ENCODE results near the gene GPANK1. TPM values are rescaled to one million over a fixed set of nuclear protein-coding genes. Genes with fewer than 3 reads are reported as not detected.

GPANK1 gene
- total and polyA plus RNA-seq, 10 of the 15 experiments (the other 5 are each of a cell fraction or from before 2014, with no cell fraction given): 11.7 to 36.3 (median 17.5) TPM

GRCh38 chr6:31660381-31661261 is 4.2 kb downstream of the GPANK1 start, which contains the start of gene C6orf47:
Gene C6orf47 (minus strand): TSS chr6:31660778. CDS start chr6:31659947, 831 bp downstream.
- ChIA-PET SMC1A (ENCODE audit: uncharacterized antibody, unreplicated experiment) (interaction anchor here (0.7 to 2.5 kb wide), 5 partner anchors 8 to 80 kb away, joined by 3 to 14 read pairs (median 6); partner anchors contain the start of gene BAG6), RAD21 (ENCODE audit: unreplicated experiment) (interaction anchor here (0.6 to 2.1 kb wide), 10 partner anchors 8 to 241 kb away, joined by 3 to 8 read pairs (median 4); partner anchors contain the start of genes AIF1, BAG6, CLIC1 and NEU1), CTCF (interaction anchor here (0.9 to 2.2 kb wide), 5 partner anchors 8 to 172 kb away, joined by 3 to 19 read pairs (median 4); partner anchors contain the start of genes BAG6 and DDX39B), POLR2A (interaction anchor here (0.7 to 5.9 kb wide), 12 partner anchors 7 to 166 kb away, joined by 3 to 107 read pairs (median 4); partner anchors contain the start of genes APOM, BAG6, CLIC1 and MSH5)
- Histone ChIP-seq H3K4me2 (ENCODE audit: control insufficient read depth, insufficient read depth) (peak within 1 kb of the TSS; percentile 99), H3K9me3 (replicated peaks; ENCODE audit: control insufficient read depth, insufficient read depth, low read length) (no peaks in the 10 kb centered on the region; the same call in 2 of the 3 replicates), H2AFZ (ENCODE audit: control insufficient read depth, low read depth, low read length) (peak within 1 kb of the TSS; percentile 36; the same call in 1 of the 2 replicates), H3K79me2 (ENCODE audit: control insufficient read depth, insufficient read depth, low read length) (peaks cover 60% of the 10 kb centered on the region), H3K36me3 (ENCODE audit: control insufficient read depth in 2 of 2, insufficient read depth in 2 of 2, low read length in 1 of 2) (peaks cover 0 to 12% of the 10 kb centered on the region in 2 experiments), H4K20me1 (ENCODE audit: control insufficient read depth, insufficient read depth) (no peaks in the 10 kb centered on the region), H3K4me1 (ENCODE audit: control insufficient read depth, insufficient read depth, low read length) (peaks cover 42% of the 10 kb centered on the region), H3K4me3 (peak within 1 kb of the TSS; percentile 79), H3K27me3 (replicated peaks in 1 of 2; ENCODE audit: control insufficient read depth in 2 of 2, insufficient read depth in 2 of 2, low read length in 1 of 2) (no peaks in the 10 kb centered on the region), H3K9ac (ENCODE audit: control insufficient read depth, insufficient read depth, low read length) (peak within 1 kb of the TSS; percentile 95), H3K27ac (ENCODE audit: control insufficient read depth, insufficient read depth) (peak within 1 kb of the TSS; percentile 94)
- FAIRE-seq (no peak), ATAC-seq (peak; percentile 86), DNase-seq (ENCODE audit: low read depth, low spot score) (no peak)
- BruUV-seq (replicated peaks): TSS peak; percentile 67
- in situ Hi-C loops (cut with MboI): no loop called here
- intact Hi-C loops (cut with micrococcal nuclease; ENCODE audit: unreplicated experiment): no loop called here
- WGBS (ENCODE audit: insufficient coverage, insufficient replicate concordance, low lambda C conversion rate, missing lambda C conversion rate): under 1% methylated on average over 51 of the region's 52 CpGs
- peak; percentile 46; the same call in 1 of the 2 replicates for TF ChIP-seq ELK1 (IDR thresholded peaks at IDR 0.05; ENCODE audit: low read depth, low read length)
- no peak for TF ChIP-seq IRF4 (IDR thresholded peaks at IDR 0.05; ENCODE audit: low read depth, low read length)
- 0 out of 2 replicates have a peak, but pooled peaks have one; percentile 20 for TF ChIP-seq BCL11A (IDR thresholded peaks at IDR 0.05; ENCODE audit: low read depth, low read length)
- TF ChIP-seq MLLT1 (IDR thresholded peaks at IDR 0.05): no peak
- peak; percentile 59; the same call in 1 of the 2 replicates for TF ChIP-seq SMAD5 (IDR thresholded peaks at IDR 0.05; ENCODE audit: low read depth)
- peak; percentile 27 for TF ChIP-seq HCFC1 (IDR thresholded peaks at IDR 0.05; ENCODE audit: low read length)
- no peak for TF ChIP-seq BMI1 (IDR thresholded peaks at IDR 0.05; ENCODE audit: borderline replicate concordance)
- TF ChIP-seq, protein P1, sequence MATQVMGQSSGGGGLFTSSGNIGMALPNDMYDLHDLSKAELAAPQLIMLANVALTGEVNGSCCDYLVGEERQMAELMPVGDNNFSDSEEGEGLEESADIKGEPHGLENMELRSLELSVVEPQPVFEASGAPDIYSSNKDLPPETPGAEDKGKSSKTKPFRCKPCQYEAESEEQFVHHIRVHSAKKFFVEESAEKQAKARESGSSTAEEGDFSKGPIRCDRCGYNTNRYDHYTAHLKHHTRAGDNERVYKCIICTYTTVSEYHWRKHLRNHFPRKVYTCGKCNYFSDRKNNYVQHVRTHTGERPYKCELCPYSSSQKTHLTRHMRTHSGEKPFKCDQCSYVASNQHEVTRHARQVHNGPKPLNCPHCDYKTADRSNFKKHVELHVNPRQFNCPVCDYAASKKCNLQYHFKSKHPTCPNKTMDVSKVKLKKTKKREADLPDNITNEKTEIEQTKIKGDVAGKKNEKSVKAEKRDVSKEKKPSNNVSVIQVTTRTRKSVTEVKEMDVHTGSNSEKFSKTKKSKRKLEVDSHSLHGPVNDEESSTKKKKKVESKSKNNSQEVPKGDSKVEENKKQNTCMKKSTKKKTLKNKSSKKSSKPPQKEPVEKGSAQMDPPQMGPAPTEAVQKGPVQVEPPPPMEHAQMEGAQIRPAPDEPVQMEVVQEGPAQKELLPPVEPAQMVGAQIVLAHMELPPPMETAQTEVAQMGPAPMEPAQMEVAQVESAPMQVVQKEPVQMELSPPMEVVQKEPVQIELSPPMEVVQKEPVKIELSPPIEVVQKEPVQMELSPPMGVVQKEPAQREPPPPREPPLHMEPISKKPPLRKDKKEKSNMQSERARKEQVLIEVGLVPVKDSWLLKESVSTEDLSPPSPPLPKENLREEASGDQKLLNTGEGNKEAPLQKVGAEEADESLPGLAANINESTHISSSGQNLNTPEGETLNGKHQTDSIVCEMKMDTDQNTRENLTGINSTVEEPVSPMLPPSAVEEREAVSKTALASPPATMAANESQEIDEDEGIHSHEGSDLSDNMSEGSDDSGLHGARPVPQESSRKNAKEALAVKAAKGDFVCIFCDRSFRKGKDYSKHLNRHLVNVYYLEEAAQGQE (IDR thresholded peaks at IDR 0.05; ENCODE audit: low read depth, low read length): 0 out of 2 replicates have a peak, but pooled peaks have one; percentile 34
- TF ChIP-seq ZNF274 (IDR thresholded peaks at IDR 0.05; ENCODE audit: insufficient read depth, insufficient read length): no peak
- peak; percentile 93 for TF ChIP-seq PML (IDR thresholded peaks at IDR 0.05; ENCODE audit: low read length)
- no peak for TF ChIP-seq SMARCA5 (IDR thresholded peaks at IDR 0.05)
- TF ChIP-seq ZNF384 (IDR thresholded peaks at IDR 0.05; ENCODE audit: borderline replicate concordance, low read depth, low read length): no peak
- TF ChIP-seq, protein P2, sequence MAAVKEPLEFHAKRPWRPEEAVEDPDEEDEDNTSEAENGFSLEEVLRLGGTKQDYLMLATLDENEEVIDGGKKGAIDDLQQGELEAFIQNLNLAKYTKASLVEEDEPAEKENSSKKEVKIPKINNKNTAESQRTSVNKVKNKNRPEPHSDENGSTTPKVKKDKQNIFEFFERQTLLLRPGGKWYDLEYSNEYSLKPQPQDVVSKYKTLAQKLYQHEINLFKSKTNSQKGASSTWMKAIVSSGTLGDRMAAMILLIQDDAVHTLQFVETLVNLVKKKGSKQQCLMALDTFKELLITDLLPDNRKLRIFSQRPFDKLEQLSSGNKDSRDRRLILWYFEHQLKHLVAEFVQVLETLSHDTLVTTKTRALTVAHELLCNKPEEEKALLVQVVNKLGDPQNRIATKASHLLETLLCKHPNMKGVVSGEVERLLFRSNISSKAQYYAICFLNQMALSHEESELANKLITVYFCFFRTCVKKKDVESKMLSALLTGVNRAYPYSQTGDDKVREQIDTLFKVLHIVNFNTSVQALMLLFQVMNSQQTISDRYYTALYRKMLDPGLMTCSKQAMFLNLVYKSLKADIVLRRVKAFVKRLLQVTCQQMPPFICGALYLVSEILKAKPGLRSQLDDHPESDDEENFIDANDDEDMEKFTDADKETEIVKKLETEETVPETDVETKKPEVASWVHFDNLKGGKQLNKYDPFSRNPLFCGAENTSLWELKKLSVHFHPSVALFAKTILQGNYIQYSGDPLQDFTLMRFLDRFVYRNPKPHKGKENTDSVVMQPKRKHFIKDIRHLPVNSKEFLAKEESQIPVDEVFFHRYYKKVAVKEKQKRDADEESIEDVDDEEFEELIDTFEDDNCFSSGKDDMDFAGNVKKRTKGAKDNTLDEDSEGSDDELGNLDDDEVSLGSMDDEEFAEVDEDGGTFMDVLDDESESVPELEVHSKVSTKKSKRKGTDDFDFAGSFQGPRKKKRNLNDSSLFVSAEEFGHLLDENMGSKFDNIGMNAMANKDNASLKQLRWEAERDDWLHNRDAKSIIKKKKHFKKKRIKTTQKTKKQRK (IDR thresholded peaks at IDR 0.05; ENCODE audit: low read depth, low read length): no peak

All from GM12878 (cell line).